Posterior cingulate gyrus (tissue), 11 donors: ENCODE measurements around the gene GEMIN7.

Source experiments
- DNase-seq, 10 donors: peaks; one replicate each; pipeline versions ENCODE4 v3.0.0 to v3.0.0-alpha.2; 2020 to 2021; ENCODE audit warnings: mixed read lengths in 3 of 10
- intact Hi-C: fragments of 100-400 bp; cut with DNase I; formaldehyde crosslinking; loops from one replicate; pipeline ENCODE4 v1.15.1; 2023

The GEMIN7 gene

DNA sequence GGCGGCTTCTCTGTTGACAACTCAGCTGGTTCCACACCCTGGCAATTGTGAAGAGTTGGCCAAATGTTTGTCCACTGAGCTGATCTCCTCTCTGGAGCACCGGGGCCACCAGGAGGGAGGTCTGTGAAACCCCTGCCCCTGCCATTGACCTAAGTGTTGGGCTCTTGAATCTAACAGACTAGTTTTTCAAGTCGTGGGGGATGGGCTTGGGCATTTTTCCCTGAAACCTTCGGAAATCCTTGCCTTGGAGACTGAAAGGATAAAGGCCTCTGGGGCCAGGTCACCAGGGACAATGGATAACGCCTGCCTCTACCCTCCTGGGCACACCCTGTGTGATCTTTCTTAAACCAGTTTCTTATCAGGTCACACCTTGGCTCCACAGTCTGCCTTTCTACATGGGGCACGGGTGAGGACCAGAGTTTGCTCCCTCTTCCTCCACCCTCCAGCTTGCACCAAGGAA lies 881 bp downstream of the GEMIN7 start:
- intact Hi-C loops: loop anchor here (1.0 kb wide), 1 partner anchor 11 kb away; no protein-coding TSS in a partner anchor

DNA sequence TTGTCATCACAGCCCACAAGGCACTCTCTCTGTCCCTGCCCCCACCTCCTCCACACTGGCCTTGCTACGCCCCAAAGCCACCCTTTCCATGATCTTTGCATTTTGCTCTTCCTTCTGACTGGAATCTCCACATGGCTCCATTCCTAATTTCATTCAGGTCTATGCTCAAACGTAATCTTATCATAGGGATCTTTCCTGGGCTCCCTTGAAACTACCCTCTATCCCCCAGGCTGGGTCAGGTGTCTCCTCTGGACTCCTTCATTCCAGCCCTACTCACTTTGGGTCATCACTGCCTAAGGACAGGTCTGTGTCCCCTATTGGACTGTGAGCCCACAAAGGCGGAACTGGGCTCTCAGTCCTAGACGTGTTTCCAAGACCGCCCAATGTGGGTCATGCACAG lies 3.1 kb downstream of the GEMIN7 start:
- DNase-seq: no peak
- intact Hi-C loops: no loop called here

More for the DNA sequence above, 881 bp downstream of the GEMIN7 start:
- no peak for DNase-seq

DNA sequence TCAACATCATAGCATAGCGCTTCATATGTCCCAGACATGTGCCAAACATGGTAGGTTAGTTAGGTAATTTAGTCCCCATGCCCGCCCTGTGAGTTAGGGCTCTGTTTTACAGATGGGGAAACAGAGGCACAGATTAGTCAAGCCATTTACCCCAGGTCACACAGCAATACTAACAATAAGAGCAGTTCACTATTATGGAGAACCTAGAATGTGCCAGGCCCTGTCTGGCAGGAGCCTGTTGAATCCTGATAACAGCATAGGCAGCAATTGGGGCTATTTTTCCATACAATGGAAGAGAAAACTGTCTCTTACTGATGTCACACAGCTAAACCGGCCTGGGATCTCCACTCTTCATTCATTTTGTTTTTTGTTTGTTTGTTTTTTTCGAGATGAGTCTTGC lies 7.4 kb downstream of the GEMIN7 start:
- DNase-seq: no peak
- intact Hi-C loops: no loop called here

DNA sequence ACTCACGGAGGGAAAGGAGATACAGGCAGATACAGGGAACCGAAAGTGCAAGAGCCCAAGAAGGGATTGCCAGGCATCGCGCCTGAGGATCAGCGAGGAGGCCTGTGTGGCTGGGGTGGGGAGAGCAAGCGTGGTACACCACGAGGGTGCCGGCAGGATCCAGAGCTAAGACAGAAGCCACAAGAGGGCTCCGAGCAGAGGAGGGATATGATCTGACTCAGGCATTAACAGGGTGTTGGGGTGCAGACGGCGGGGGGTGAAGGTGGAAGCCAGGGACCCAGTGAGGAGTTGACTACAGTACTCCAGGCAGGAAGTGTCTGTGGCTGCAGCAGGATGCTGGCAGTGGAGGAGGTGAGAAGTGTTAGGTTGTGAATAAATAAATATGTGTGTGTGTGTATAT lies 8.5 kb downstream of the GEMIN7 start:
- peak in 1 of 10 donors; percentile 90 for DNase-seq
- intact Hi-C loops: no loop called here

DNA sequence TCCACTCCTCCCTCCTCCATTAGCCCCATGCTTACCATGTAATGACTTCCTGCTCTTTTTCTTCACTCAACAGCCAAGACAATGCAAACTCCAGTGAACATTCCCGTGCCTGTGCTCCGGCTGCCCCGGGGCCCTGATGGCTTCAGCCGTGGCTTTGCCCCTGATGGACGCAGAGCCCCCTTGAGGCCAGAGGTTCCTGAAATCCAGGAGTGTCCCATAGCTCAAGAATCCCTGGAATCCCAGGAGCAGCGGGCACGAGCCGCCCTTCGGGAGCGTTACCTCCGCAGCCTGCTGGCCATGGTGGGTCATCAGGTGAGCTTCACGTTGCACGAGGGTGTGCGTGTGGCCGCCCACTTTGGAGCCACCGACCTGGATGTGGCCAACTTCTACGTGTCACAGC lies 11.0 kb downstream of the GEMIN7 start:
- intact Hi-C loops: loop anchor here (5.0 kb wide), 1 partner anchor 162 kb away; the partner anchor contains the start of gene MARK4
- no peak for DNase-seq

DNA sequence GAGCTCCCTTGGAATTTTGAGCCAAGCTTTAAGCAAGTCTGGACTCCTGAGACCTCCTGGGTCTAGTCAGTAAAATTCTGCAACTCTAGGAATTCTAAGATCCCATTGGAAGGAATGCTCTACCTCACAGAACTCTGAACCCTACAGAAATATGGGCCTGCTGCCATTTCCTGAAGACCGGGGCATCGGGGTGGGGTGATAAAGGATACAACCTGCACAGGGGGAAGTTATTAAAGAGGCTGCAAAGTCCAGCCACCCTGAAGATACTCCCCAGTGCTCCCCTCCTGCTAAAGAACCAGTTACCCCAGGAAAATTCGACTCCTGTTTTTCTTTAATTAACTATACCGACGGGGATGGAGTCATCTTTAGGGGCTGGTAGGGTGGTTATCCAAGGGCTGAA lies 11.5 kb downstream of the GEMIN7 start:
- intact Hi-C loops: loop anchor here (1.0 to 5.0 kb wide), 3 partner anchors 11 to 162 kb away; partner anchors contain the start of genes BLOC1S3, GEMIN7, MARK4 and TRAPPC6A
- DNase-seq: no peak

DNA sequence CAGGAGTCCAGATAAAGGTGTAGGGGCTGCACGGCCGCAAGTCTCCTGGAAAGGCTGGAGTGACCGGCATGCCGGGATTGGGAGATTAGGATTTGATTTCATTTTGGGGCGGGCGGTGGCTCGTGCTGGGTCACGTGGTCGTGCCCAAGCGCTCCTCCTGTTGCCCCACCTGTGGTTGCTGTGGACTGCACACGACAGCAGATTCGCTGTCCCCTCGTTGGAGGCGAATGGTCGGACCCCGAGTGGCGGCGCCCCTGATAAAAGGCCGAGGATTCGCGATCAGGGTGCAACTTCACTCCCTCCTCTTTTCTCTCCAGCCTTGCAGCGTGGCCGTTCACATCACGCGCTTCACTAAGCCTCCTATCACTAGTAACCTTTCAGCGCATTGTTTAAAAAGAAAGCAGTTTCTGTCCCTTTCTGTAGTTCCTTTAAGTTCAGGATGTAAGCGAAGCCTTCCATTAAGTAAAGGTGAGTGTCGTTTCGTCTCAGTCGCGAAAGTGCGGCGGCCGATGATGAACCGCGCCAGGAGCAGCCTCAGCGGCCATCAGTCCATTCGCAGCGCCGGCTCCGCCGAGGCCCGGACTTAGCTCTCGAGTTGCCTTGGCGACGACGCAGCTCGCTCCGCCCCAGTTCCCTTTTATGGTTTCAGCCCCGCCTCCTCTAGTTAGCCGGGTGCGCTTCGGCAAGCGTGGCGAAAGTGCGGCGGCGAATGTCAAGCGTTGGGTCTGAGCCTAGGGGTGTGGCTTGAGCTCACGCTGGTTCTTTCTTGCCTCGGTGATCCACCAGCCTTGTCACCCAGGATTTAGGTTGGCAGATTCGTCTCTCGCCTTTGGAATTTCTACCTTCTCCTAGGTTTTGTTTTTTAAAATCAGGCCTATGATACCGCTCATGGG lies 12.2 kb downstream of the GEMIN7 start:
- intact Hi-C loops: loop anchor here (1.0 to 5.0 kb wide), 3 partner anchors 12 to 161 kb away; partner anchors contain the start of genes BLOC1S3, GEMIN7, MARK4 and TRAPPC6A

DNA sequence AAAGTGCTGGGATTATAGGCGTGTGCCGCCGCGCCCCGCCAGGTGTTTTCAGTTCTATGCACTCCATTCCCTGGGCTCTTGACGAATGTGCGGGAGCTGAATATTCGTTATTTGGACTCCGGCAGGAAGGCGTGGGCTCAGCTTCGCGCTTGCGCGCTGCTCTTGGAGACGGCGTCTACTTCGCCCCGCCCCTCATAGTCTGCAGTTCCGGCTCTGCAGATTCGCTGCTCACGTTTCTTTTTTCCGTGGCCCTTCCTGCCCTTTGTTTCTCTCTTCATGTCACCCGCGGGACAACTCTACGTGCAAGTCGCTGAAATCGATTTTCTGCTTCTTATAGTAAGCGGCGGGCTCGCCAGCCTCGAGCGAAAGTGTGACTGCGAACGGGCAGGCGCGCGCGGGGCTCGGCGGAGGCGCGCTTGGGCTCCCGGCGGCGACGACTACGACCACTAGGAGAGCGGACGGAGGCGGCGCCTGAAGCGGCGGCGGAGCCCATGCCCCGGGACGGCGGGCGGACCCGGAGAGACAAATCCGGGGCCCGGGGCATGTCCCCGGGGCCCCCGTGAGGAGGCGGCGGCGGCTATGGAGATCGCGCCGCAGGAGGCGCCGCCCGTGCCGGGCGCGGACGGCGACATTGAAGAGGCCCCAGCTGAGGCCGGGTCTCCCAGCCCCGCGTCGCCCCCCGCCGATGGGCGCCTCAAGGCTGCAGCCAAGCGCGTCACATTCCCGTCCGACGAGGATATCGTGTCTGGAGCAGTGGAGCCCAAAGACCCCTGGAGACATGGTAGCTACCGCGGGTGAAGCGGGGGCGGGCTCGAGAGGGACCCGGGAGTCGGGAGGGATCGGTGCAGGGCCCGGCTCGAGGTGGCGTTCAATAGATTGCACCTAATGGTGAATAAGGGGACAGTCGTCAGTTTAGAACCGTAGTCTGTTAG lies 14.0 kb downstream of the GEMIN7 start, which contains the start of gene PPP1R37:
Gene PPP1R37, plus strand, starts transcription at position 433 of the 932 bp plus-strand sequence. Its CDS starts 147 bp downstream, at position 580.
- DNase-seq: peak; percentile 86 to 99 (median 92)
- intact Hi-C loops: loop anchor here (5.0 kb wide), 1 partner anchor 159 kb away; the partner anchor contains the start of gene MARK4

More for the DNA sequence above, 12.2 kb downstream of the GEMIN7 start:
- peak; percentile 98 to 100 (median 99) for DNase-seq

DNA sequence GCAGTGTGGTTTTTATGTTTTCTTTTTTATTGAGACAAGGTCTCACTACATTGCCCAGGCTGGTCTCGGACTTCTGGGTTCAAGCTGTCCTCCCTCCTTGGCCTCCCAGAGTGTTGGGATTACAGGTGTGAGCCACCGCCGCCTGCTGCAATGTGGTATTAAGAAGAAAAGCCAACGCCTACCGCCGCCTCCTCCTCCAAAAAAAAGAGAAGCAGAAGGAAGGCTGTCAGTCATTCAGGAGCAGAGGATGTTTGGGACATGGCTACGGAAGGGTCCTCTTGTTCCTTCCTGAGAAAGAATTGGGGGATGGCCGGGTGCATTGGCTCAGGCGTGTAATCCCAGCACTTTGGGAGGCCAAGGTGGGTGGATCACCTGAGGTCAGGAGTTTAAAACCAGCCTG lies 15.1 kb downstream of the GEMIN7 start:
- intact Hi-C loops: loop anchor here (5.0 kb wide), 1 partner anchor 158 kb away; the partner anchor contains the start of gene MARK4
- no peak for DNase-seq

DNA sequence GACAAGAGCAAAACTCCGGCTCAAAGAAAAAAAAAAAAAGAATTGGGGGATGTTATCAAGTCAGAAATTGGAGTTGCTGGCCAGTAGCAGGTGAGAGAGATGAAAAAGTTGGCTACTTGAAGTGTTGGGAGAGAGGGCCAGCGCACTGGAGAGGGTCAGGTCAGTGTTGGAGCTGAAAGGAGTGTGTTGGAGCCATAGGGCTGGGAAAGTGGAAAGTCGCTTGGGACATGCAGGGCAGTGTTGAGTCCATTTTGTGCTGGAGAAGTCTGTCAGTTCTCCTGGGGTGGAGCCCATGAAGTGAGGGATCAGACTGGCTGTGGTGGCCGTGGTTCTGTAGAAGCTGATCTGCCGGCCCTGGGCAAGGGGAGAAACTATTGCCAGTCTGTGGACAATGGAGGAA lies 15.6 kb downstream of the GEMIN7 start:
- DNase-seq: no peak
- intact Hi-C loops: loop anchor here (5.0 kb wide), 1 partner anchor 158 kb away; the partner anchor contains the start of gene MARK4

DNA sequence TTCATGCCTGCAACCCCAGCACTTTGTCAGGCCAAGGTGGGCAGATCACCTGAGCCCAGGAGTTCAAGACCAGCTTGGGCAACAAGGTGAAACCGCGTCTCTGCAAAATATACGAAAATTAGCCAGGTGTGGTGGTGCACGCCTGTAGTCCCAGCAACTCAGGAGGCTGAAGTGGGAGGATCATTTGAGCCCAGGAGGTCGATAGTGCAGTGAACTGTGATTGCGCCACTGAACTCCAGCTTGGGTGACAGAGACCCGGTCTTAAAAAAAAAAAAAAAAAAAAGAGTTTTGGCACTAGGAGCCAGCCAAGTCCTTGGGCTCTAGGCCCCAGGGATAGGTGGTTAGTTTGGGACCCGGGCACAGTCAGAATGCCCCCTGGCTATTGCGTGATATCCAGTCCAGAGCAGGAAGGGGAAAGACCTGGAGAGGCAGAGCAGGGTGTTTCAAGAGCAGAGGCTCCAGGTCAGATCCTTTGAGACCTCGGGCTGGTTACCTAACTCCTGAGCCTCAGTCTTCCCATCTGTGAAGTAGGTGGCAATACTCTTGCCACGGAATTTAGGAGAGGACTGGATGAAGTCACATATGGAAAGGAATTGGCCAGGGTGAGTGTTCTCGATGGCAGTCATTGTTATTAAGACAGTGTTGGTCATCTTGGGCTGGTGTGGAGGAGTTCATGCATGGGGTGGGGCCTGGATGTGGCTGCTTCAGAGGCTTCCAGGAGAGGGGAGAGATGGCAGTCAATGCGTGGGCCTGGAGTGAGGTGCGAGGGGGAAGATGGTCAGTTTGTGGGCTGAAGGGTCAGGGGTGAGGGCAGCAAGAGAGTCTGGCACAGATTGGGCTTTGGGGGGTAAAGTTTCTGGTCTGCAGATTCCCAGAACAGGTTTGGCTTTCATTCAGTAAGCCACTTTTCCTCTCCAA lies 16.7 kb downstream of the GEMIN7 start:
- DNase-seq: no peak
- intact Hi-C loops: no loop called here

DNA sequence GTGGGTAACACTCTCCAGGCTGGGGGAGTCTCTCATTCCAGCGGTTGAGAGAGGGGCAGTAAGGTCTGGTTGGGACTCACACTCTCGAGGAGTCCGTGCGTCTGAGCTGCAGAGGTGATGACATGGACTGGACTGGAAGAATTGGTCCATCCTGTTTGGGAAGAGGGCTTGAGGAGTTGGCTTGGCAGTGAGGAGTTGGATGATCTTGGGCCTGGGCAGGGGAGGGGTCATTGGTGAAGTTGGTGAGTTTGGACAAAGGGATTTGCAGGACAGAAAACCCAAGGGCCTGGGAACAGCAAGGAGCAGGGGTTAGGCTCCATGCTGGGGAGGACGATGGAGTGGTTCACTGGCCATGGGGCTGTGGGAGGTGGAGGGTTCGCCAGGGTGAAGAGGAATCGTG lies 17.6 kb downstream of the GEMIN7 start:
- DNase-seq: no peak
- intact Hi-C loops: no loop called here

DNA sequence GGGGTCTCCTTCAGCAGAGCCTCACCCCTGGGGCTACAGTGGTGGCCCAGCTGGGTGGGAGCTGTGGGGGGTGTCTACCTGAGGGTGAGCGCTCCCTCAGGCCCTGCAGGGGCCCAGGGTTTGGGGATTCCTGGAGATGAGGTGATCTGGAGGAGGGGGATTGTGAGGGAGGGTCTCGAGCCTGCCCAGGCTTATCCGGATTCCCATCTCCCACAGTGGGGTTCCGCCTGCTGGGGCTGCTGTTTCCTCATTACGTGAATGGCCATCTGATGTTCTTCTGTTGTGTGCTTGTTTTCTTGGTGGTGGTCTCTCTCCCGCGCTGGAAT lies 18.4 kb downstream of the GEMIN7 start:
- intact Hi-C loops: no loop called here

DNA sequence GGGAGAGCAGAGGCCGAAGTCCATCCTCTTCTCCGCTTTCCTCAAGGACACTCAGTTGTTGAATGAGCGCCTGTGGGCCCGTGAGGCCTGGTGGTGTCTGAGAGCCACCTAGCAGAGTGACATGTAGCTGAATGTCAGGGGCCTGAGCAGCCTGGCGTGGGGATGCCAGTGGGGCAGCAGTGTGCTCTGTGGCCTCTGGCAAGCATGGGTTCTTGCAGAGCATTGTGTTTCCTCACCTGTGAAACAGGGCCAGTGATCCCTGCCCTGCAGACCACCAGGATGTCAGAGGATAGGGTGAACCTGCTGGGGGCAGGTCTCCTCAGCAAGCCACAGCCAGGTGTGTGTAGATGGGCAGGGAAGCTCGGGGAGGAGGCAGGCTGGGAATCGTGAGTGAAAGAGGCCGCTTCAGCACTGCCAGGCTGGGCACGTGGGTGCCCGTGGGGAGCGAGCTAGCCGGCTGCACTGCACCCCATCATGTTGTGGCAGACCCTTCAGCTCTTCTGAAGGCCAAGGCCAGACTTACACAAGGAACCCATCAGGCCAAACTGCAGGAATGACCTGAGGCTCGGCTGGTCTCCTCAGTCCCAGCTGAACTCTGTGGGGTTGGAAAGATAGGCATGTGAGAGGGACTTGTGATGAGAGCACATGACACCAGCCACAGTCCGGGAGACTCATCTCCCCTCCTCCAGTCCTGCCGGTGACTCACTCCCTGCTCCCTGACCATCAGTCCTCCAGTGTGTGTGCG lies 18.9 kb downstream of the GEMIN7 start:
- peak in 9 of 10 donors; percentile 41 to 95 (median 56) for DNase-seq
- intact Hi-C loops: no loop called here

More for the DNA sequence above, 18.4 kb downstream of the GEMIN7 start:
- no peak for DNase-seq

DNA sequence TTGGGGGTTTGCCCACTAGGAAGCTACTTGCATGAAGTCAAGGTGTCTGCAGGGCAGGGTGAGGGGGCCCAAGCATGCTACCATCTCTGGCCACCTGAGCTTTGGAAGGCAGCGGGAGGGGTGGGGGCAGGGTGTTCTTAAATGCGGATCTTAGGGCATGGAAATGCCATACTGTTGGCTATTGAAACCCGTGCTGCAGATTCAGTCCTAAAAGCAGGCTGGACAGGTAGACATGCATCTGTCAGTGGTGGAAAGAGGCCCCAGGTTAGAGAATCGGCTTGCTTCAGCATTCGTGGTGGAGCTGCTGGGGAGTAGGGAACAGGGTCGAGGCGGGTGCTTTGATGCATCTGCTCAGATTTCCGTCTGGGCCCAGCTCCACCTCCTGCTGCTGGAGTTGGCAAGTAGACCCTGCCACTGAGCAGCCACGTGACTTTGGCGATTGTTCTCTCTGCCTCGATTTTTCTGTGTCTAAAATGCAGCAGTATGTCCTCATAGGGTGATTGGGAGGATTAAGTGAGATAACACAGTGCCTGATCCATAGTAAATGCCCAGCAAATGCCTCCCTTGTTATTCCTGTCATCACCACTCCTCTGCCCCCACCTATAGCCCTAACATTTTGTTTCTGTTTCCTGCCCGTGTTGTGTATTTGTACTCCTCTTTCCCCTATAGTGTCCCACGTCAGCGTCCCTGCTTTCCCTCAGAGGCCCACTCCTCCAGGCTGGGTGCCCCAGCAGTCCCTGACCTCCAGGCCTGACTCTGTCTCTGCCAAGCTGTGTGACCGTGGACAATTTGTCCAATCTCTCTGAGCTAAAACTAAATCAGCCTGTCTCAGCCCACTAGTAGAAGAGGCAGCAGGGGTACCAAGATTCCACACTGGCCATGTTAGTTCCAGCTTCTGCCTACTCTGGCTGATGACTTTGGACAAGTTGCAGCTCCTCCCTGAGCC lies 19.7 kb downstream of the GEMIN7 start:
- intact Hi-C loops: no loop called here
- DNase-seq: peak; percentile 72 to 96 (median 80)

DNA sequence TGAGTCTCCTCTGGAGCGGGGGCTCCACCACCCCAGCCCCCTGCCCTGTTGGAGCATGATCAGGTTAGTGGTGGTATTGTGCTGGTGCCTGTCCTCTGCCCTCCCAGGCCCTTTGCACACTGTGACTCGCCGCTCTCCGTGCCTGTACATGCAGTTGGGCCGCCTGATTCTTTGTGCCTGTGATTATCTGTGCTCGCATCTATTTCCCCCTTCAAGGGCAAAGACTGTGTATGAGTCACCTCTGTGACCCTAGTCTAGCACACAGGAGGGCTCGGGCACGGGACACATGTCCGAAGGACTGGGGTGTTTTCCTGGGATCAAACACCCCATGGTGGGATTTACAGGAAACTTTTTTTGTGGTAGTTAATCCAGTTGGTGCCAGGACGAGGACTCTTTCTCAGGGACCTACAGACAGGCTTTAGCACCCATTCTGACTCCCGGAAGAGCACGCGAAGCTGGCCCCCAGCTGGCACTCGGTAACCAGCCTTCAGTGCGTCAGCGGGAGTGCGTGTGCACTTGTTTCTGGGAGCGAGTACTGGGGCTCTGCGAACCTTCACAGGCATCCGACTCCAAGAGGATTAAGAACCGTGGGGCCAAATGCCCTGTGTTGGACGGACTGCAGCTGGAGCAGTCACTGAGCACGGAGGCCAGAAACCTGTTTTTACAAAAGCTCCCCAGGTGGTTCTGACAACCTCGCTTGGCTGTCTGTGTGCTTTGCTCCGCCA lies 20.6 kb downstream of the GEMIN7 start:
- no peak for DNase-seq
- intact Hi-C loops: no loop called here

DNA sequence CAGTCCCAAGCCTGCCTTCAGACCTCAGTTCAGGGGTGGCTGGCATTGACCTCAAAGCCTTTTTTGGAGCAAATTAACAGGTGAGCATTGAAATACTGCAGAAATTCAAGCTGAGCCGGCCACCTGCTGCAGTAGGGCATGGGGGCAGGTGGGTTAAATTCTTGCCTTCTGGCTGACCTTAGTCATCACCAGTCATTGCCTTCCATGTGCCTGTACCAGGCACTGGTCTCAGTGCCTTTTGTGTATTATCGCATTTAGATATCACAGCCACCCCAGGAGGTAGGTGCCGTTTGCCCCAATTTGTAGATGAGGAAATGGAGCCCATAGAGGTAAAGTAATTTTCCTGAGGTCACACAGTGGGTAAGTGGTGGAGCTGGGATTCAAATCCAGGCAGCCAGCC lies 21.1 kb downstream of the GEMIN7 start:
- intact Hi-C loops: no loop called here
- no peak for DNase-seq
